HG03575 (cell line): Measurements from ENCODE around the gene CDC25B.

Experiments
- ATAC-seq: cut with Tn5 transposase; IDR thresholded peaks from one replicate; pipeline ENCODE4 v1.9.1; 2021; ENCODE audit not compliant: unreplicated experiment, insufficient number of reproducible peaks, low FRiP score; ENCODE audit errors: extremely low read depth

Gene CDC25B

DNA sequence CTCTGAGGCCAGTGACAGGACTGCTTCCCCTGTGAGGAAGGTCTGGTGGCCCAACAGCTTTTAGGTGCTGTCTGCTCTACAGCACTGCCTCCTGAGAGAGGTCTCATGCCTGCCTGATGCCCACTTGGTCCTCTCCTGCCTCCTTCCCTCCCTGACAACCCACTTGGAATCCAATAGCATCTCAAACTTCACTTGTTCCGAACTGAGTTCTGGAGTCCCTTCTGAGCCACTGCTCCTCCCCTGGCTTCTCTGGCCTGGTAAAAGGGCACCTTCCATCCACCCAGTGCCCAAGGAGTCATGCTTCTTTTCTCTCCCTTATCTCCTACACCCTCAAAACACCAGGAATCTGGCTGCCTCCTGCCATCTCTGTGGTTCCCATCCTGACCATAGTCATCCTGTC, 52.5 kb downstream of the CDC25B start:
- no peak for ATAC-seq

GRCh38 chr20:3854462-3854871, 58.4 kb downstream of the CDC25B start:
- ATAC-seq: no peak
